Pancreas (tissue), 10 donors: ENCODE measurements around the gene CDX1. TPM values are rescaled to one million over a fixed set of nuclear protein-coding genes. Genes with fewer than 3 reads are reported as not detected.

Experiments
- ATAC-seq, 4 donors: fragments of 200-7000 bp; cut with Tn5 transposase; one replicate each; pipeline versions ENCODE4 v1.8.0 to v1.9.1; 2020; ENCODE audit warnings: mild to moderate bottlenecking in 4 of 4, moderate library complexity in 4 of 4
- DNase-seq, 6 donors: peaks; one replicate each; pipeline ENCODE4 v3.0.0-alpha.2; 2020
- FAIRE-seq: peaks from 2 replicates; lab custom pipeline; 2012; peaks lifted over from hg19 to GRCh38; lab: Jason Lieb, UNC
- H3K27ac ChIP-seq, 4 donors: fragments of 200-600 bp; sonication (generic); 1 replicate in 3 of 4; 2 replicates in 1 of 4; pipeline versions ENCODE4 v1.5.0 to v1.8.0; 2020
- H3K27me3 ChIP-seq, 4 donors: fragments of 200-600 bp; one replicate each; pipeline ENCODE4 v1.8.0; 2021
- H3K36me3 ChIP-seq, 3 donors: fragments of 200-600 bp; sonication (generic) in 1 of 3; one replicate each; pipeline versions ENCODE4 v1.5.0 to v1.8.0; 2020 to 2021
- H3K4me1 ChIP-seq, 3 donors: fragments of 200-600 bp; one replicate each; pipeline ENCODE4 v1.8.0; 2021
- H3K4me3 ChIP-seq, 4 donors: fragments of 200-600 bp; sonication (generic) in 2 of 4; one replicate each; pipeline versions ENCODE4 v1.5.0 to v1.8.0; 2020 to 2021
- H3K9me3 ChIP-seq, 4 donors: fragments of 200-600 bp; one replicate each; pipeline ENCODE4 v1.8.0; 2021
- WGBS, 2 donors: extraction: QIAGEN DNeasy Blood & Tissue Kit; methylation state at CpG; one replicate each; pipeline ENCODE4 v1.1.7; 2013; 5-methylcytosine and 5-hydroxymethylcytosine counted together
- intact Hi-C, 3 donors: fragments of 100-400 bp; cut with DNase I; formaldehyde crosslinking; loops; one replicate each; pipeline versions ENCODE4 v1.11.1 to v1.14.2; 2022
- polyA plus RNA-seq, 2 donors: library from polyadenylated mRNA; stranded (reverse); fragments of 200-250 nt; gene quantifications; one replicate each; pipeline ENCODE4 v1.2.3, GENCODE V29; 2013
- total RNA-seq, 6 donors: library from RNA; stranded (reverse); fragmentation: NEBNext Ultra II Directional in 4 of 6; extraction: Animal tissue kit (Norgen Biotek cat#: 25700) in 4 of 6; gene quantifications; one replicate each; pipeline versions ENCODE4 v1.2.1 to v1.2.4, GENCODE V29; 2021 to 2023
- TF ChIP-seq, protein P1 (sequence below), 4 donors: fragments of 200-600 bp; sonication (generic) in 3 of 4; IDR thresholded peaks; one replicate each; pipeline versions ENCODE4 v1.5.0 to v1.8.0; 2021; ENCODE audit warnings: antibody characterized with exemption in 4 of 4
- donor health status: healthy with polysubstance abuse.
- donor health status: DM: no; HTN: no; CAD: no; lungs with moderate emphysema.
- donor health status: DM: no; HTN: no; CAD: no.
- donor health status: control.
- donor health status: control.
- donor health status: Bipolar disorder and iron deficiency.
- donor health status: DM: yes; HTN: yes; CAD: no.
- donor health status: DM: no; HTN: no; CAD: no.
- donor health status: DM: no; HTN: no; CAD: no.
- donor health status: DM: yes; HTN: yes; CAD: no.

The CDX1 gene
- total and polyA plus RNA-seq, 8 donors = 0.13 to 0.19 (median 0.16) TPM; not detected in 5

DNA sequence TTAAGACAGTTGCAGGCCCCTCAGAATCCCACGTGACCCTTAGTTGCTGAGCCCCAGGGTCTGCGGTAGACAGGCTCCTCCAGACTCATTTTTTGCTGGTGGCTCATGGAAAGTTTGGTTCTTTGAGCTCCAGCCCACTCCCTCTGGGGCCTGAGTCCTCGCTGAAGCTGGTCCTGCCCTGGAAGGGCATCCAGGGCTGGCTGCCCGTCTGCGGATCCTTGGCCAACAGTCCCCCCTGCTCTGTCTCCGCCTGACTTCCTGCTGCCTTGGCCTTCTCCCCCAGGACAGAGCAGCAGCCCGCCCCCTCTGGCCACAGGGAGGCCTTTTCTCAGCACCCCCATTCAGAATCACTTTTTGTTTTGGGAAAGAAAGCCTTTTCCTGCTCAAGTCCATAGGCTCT lies 47.7 kb downstream of the CDX1 start:
- no peaks in the 10 kb centered on the region for H3K36me3 ChIP-seq
- DNase-seq = peak in 1 of 6 donors; percentile 21
- H3K4me1 ChIP-seq = no peaks in the 10 kb centered on the region
- no peak overlapping the region for H3K4me3 ChIP-seq
- no peak for ATAC-seq
- no peak overlapping the region for H3K27ac ChIP-seq
- no peaks in the 10 kb centered on the region for H3K27me3 ChIP-seq
- intact Hi-C loops = loop anchor here in 1 of 3 donors (10.0 kb wide), 1 partner anchor 79 kb away; no protein-coding TSS in a partner anchor
- FAIRE-seq = no peak
- TF ChIP-seq, protein P1, sequence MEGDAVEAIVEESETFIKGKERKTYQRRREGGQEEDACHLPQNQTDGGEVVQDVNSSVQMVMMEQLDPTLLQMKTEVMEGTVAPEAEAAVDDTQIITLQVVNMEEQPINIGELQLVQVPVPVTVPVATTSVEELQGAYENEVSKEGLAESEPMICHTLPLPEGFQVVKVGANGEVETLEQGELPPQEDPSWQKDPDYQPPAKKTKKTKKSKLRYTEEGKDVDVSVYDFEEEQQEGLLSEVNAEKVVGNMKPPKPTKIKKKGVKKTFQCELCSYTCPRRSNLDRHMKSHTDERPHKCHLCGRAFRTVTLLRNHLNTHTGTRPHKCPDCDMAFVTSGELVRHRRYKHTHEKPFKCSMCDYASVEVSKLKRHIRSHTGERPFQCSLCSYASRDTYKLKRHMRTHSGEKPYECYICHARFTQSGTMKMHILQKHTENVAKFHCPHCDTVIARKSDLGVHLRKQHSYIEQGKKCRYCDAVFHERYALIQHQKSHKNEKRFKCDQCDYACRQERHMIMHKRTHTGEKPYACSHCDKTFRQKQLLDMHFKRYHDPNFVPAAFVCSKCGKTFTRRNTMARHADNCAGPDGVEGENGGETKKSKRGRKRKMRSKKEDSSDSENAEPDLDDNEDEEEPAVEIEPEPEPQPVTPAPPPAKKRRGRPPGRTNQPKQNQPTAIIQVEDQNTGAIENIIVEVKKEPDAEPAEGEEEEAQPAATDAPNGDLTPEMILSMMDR (IDR thresholded peaks at IDR 0.05) = no peak
- 87 to 93% methylated on average over 7 of the region's 7 CpGs for WGBS, 2 donors
- H3K9me3 ChIP-seq = no peaks in the 10 kb centered on the region

DNA sequence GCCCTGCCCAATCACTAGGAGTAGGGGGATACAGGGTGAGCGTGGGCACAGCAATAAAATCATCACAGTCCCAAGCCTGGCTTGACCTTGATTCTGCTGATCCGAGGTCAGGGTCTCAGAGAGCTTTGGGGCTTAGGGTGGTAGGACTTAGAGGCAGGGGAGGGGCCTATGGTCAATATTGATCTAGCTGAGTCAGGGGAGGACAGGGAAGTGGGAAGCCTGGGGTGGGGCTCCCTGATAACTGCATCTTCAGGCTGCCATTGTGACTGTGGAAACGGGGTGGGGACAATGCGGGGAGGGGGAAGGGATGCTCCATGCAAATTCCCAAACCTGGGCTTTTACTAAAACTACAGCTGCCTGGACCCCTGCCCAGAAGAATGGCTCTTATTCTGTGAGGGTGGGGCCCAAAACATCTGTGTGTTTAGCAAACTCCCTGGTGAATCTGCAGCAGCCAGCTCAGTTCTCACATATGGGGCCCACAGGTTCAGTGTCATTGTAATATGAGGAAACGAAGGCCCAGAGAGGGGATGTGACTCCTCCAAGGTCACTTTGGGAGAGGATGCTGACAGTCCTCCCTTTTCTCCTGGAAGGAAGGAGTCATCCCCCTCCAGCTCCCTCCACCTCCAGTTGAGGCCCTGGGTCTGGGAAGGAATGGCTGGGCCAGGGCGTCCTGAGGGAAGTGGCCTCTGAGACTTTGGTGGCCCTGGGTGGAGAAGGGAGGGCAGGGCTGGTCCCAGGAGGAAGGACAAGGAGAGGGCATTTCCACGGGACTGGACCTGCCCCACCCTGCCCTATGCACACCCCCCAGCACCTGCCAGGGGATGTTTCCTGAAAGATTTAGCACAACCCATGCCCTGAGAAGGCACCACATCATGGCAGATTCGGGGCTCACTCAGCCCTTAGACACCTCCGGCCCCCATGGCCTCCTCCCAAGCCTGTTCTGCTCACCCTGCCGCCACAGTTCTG lies 49.7 kb downstream of the CDX1 start:
- Histone ChIP-seq H3K27me3 (no peaks in the 10 kb centered on the region), H3K4me3 (no peak overlapping the region), H3K9me3 (no peaks in the 10 kb centered on the region), H3K36me3 (no peaks in the 10 kb centered on the region), H3K4me1 (no peaks in the 10 kb centered on the region), H3K27ac (no peak overlapping the region)
- ATAC-seq (no peak), DNase-seq (peak in 1 of 6 donors; percentile 41), FAIRE-seq (no peak)
- WGBS, 2 donors = 79 to 84% methylated on average over 10 of the region's 10 CpGs
- TF ChIP-seq, protein P1 (IDR thresholded peaks at IDR 0.05) = no peak
- intact Hi-C loops = loop anchor here in 2 of 3 donors (5.0 to 10.0 kb wide), 2 partner anchors 54 to 81 kb away; no protein-coding TSS in a partner anchor

DNA sequence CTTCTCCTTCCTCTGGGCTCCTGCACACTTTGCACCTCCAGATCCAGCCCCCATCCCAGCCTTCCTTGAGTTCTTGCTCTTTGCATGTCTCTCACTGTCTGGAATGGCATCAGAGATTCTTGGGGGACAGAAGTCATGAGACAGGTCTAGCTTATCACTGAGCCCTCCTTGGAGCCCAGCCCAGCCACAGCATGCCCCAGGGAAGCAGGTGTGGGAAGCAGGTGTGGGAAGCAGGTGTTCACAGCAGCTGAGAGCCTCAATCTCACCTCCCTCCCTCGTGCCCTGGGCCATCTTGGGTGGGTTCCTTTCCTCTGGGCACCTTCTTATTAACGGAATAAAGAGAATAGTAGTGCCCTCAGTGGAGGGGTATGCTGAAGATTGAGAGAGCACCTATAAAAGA lies 50.5 kb downstream of the CDX1 start:
- no peak overlapping the region for H3K4me3 ChIP-seq
- DNase-seq (peak in 1 of 6 donors; percentile 55), ATAC-seq (peak in 2 of 4 donors; percentile 19 to 20), FAIRE-seq (no peak)
- no peak overlapping the region for H3K27ac ChIP-seq
- H3K9me3 ChIP-seq = no peaks in the 10 kb centered on the region
- intact Hi-C loops = loop anchor here in 2 of 3 donors (5.0 to 10.0 kb wide), 2 partner anchors 55 to 82 kb away; no protein-coding TSS in a partner anchor
- TF ChIP-seq, protein P1 (IDR thresholded peaks at IDR 0.05) = no peak
- no peaks in the 10 kb centered on the region for H3K4me1 ChIP-seq
- H3K36me3 ChIP-seq = no peaks in the 10 kb centered on the region
- H3K27me3 ChIP-seq = no peaks in the 10 kb centered on the region
- WGBS, 2 donors = 24 to 28% methylated on average over 2 of the region's 2 CpGs

DNA sequence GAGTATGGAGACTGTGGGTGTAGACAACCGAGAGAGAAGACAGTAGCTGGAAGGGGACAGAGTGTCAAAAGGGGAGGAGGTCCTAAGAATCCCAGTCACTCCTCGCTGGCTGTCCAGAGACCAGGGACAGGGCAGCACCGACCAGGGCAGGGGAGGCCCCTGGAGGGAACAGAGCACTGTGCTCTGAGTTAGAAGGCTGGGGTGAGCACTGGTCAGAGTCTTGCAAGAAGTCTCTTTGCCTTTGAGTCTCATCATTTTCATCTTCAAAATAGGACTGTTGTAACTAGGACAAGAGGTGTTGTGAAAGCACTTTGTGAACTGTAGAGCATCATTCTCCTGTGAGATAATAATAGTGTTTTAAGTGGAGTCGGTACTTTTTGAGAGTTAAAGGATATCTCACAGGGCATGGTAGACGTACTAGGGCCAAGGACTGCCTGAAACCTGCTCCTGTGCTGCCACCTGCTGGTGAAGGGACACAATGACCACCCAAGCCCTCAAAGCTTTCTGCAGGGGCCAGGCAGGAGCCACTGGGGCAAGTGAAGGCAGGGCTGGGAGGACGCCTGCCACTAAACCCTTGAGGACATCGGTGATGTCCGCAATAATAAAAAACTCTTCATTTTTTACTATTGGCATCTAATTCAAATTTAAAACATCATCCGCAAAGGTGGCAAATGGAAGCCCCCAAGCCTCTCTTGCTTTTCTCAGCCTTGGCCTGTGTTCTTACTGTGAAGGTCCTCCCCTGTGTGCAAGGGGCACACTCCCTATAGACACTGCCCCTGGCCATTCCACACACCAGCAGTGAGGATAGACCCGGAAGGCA lies 51.5 kb downstream of the CDX1 start:
- ATAC-seq (peak; percentile 91 to 97 (median 93)), DNase-seq (peak; percentile 65 to 89 (median 85)), FAIRE-seq (no peak)
- Histone ChIP-seq H3K4me3 (no peak overlapping the region), H3K27ac (no peak overlapping the region), H3K27me3 (no peaks in the 10 kb centered on the region), H3K9me3 (no peaks in the 10 kb centered on the region), H3K36me3 (no peaks in the 10 kb centered on the region), H3K4me1 (no peaks in the 10 kb centered on the region)
- WGBS, 2 donors = 28 to 33% methylated on average over 10 of the region's 10 CpGs
- intact Hi-C loops = loop anchor here in 2 of 3 donors (5.0 to 10.0 kb wide), 2 partner anchors 56 to 83 kb away; no protein-coding TSS in a partner anchor
- TF ChIP-seq, protein P1 (IDR thresholded peaks at IDR 0.05) = peak; percentile 82 to 94 (median 88)
